HG03565 (cell line): ENCODE data around the gene SAPCD2.

Experiments used
- ATAC-seq: cut with Tn5 transposase; IDR thresholded peaks from one replicate; pipeline ENCODE4 v1.9.1; 2021; ENCODE audit warnings: mild to moderate bottlenecking, moderate library complexity; ENCODE audit not compliant: unreplicated experiment

The SAPCD2 gene

GRCh38 chr9:137050570-137050969 is 19.8 kb downstream of the SAPCD2 start:
- no peak for ATAC-seq

GRCh38 chr9:137049544-137050449 is 20.6 kb downstream of the SAPCD2 start:
- no peak for ATAC-seq

GRCh38 chr9:137048655-137049543 is 21.5 kb downstream of the SAPCD2 start:
- ATAC-seq: no peak

GRCh38 chr9:137046088-137046787 is 24.1 kb downstream of the SAPCD2 start, which contains the start of gene NPDC1:
Gene NPDC1 (minus strand): TSS chr9:137046177. CDS start chr9:137045989, 188 bp downstream.
- no peak for ATAC-seq

GRCh38 chr9:137045294-137046087 is 24.9 kb downstream of the SAPCD2 start:
- no peak for ATAC-seq

GRCh38 chr9:137044502-137045177 is 25.7 kb downstream of the SAPCD2 start:
- no peak for ATAC-seq

- ATAC-seq: no peak
These were observed 26.3 kb downstream of the SAPCD2 start for GRCh38 chr9:137044037-137044436.

GRCh38 chr9:137042751-137043727 is 27.3 kb downstream of the SAPCD2 start:
- no peak for ATAC-seq

GRCh38 chr9:137041124-137041523 is 29.2 kb downstream of the SAPCD2 start:
- no peak for ATAC-seq

- no peak for ATAC-seq
These were observed 29.8 kb downstream of the SAPCD2 start for GRCh38 chr9:137040568-137040967.

GRCh38 chr9:137039611-137040366 is 30.6 kb downstream of the SAPCD2 start:
- ATAC-seq: no peak

- no peak for ATAC-seq
These were observed 31.4 kb downstream of the SAPCD2 start for GRCh38 chr9:137038916-137039315.

GRCh38 chr9:137037483-137037882 is 32.9 kb downstream of the SAPCD2 start:
- ATAC-seq: no peak

GRCh38 chr9:137037035-137037434 is 33.3 kb downstream of the SAPCD2 start:
- no peak for ATAC-seq

GRCh38 chr9:137035937-137036336 is 34.4 kb downstream of the SAPCD2 start:
- no peak for ATAC-seq

- no peak for ATAC-seq
These were observed 34.9 kb downstream of the SAPCD2 start for GRCh38 chr9:137035507-137035834.

- ATAC-seq: no peak
These were observed 35.4 kb downstream of the SAPCD2 start for GRCh38 chr9:137034709-137035506.
